Fibroblast of skin of back (primary cell): ENCODE measurements around the gene AKAP10.
"Not testable (repeated sequence)": the region's sequence is repeated elsewhere in the genome, so short reads cannot be mapped to it uniquely, and the experiment has no call there.

Experiments used
- DNase-seq: peaks from one replicate; pipeline ENCODE4 v3.0.0-alpha.2; 2013

Gene AKAP10

DNA sequence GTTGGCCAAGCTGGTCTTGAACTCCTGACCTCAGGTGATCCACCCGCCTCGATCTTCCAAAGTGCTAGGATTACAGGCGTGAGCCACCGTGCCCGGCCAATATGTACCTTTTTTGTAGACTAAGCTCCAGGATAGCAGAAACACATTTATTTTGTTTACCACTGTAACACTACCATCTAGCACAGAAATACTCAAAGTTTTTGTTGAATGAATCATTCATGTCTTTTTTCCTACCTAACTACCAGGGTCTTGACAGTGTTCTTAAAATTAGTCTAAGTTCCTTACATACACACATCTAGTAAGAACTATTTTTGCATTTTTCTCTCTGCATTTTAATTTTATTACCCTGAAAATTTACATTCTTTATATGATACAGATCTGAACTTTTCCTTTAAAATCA is 44.4 kb downstream of the AKAP10 start:
- DNase-seq = no peak

DNA sequence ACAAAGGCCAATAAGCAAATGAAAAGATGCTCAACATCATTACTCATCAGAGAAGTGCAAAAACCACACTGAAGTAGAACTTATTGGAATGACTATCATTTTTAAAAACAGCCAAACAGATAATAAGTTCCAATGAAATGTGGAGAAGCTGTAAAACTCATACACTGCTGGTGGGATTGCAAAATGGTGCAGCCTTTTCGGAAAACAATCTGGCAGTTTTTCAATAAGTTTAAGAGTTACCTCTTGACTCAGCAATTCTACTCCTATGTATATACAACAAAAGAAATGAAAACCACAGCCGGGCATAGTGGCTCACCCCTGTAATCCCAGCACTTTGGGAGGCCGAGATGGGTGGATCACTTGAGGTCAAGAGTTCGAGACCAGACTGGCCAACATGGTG is 49.3 kb downstream of the AKAP10 start:
- DNase-seq = no peak

GRCh38 chr17:19915245-19915978 is 62.2 kb downstream of the AKAP10 start:
- no peak for DNase-seq

DNA sequence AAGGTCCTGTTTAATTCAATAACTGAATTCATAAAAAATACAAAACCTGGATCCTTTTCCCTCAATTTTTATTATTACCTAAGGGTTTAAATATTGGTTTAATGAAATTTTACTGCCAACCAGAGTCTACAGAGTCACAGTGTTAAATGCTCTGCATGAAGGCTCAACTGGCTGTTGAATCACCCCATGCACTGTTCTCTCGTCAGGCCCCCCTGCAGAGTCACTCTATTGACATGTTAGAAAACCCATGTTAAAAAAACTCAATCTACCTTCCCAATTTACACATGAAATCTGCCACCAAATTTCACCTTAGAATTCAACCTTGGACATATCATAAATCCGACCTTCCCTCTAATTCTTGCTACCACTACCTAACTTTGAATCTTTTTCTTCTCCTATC is 66.6 kb downstream of the AKAP10 start:
- DNase-seq = no peak

DNA sequence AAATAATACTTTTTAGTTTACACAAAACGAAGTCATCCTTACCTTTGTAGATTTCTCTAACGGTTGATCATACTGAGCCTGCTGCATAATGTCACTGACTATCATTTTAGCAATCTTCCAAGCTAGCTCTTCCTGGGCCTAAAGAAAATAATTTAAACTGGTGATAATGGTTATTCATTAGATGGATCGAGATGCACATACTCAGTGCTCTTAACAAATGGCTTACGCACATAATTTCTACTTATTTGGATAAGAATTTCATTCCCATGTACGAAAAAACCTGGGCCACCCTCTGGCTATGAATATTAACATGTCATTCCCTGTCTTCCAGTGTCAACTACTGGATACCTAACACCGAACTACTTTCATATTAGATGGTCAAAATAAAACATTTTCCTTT is 68.5 kb downstream of the AKAP10 start:
- DNase-seq = no peak

DNA sequence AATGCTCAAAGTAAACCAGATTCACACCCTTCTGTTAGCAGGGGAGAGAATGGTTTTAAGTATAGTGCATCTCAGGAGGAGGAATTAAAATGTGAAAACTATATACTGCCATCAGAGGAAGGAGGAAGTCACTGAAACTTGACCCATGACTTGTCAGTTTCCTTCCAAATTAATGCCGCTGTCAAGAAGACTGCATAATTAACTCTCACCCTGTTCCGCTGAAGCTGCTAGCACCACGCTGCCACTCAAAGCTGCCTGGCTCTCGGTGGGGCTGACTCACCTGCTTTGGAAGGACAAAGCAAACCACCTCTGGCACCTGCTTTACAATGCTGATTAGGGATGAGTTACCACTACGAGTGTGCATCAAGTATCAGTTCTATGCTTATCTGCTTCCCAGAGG is 72.1 kb downstream of the AKAP10 start:
- DNase-seq = no peak

DNA sequence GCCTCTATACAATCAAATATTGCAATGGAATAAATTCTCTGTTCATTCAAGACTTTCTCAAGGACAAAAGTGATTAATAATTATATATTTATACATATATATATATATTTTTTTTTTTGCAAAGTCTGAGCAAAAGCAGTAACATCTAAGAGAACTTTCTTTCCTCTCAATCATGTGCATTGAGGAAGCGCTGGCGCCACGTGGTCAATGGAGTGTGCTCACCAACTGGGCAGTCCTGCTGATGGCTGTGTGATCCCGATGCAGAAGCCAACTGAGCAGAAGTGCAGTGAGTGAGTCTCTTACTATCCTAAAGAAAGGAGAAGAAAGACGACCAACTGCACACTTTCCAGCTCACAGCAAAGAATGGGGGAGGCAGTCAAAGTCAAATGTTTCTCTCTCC is 72.7 kb downstream of the AKAP10 start:
- no peak for DNase-seq

DNA sequence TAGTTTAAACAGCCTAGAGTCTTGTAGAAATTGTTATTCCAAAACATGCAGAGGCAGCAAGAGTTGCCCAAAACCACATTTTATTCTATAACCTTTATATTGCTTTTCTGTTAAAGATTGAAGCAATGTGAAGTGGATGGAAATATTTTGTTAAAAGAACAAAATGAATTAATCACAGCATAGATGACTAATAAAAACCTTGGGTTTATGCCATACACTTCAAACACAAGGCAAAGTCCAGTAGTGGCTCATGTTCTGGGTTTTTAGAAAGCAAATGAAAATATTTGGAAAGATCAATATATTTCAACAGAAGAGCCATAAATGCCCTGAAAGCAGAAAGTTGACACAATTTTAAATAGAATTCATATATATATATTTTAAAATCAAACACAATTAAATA is 73.2 kb downstream of the AKAP10 start:
- DNase-seq = no peak

DNA sequence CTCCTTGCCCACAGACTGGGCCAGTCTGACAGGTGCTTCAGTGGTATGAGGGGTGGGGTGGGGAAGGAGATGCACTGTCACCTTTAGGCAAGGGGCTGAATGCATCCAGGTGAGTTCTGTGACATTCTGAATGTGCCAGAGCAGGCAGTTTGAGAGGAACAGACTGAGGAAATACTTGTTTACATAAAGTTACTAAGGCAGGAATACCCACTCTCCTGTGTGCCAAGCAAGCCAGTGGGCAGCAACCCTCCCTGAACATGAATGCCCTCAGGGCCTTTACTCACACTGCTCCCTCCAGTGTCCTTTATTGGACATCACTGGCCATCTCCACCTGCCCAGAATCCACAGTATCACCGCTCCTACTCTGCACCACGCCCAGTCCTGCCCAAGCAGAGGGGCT is 76.8 kb downstream of the AKAP10 start:
- no peak for DNase-seq

DNA sequence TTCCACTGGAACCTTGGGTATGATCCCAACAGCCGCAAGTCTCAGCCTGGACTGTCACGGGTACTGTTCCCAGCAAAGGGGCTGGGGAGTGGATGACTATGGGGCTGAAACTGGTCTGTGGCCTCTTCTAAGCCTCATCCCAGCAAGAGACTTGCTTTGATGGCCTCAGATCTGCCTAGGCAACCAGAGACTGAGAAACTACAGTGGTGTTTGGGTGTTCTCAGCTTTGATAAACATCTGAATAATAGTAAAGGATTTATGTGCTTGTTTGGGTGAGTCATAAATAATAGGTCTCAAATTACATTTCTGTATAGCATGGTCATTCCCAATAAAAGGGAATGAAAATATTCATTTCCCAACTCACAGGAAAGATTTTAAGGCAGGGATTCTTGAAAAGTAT is 79.7 kb downstream of the AKAP10 start:
- DNase-seq = peak; percentile 59

DNA sequence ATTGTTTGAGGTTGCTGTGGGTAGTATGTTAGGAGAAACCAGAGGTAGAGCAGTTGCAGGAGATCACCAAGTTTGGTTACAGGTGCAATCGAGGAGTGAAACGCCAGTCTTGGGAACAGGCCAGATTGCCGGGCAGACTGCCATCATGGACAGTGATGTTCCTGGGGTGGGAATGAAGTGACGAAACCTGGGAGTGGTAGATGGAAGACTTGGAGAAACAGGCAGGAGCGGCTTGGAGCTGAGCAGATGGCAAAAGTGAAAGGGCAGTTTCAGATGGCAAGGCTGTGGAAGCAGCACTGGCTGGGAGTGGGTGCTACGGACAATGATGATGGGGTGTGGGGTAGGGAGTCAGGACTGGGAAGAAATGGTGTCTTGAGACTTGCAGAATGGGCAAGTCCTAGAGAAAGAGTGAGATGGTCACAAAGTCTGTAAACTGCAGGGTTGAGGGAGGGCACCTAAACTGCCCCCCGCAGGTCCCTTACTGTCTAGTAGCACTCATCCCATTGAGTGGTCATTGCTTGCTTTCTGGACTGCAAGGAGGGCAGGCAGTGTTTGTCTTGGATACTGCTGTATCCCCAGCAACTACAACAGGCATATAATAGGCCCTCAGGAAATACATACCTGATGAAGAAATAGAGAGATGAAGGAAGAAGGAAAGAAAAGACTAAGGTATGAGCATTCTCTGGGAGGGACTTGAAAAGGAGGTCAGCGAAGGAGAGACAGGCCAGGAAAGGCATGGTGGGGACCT is 80.4 kb downstream of the AKAP10 start:
- DNase-seq = no peak

GRCh38 chr17:19896679-19897078 is 80.9 kb downstream of the AKAP10 start:
- DNase-seq = no peak

- not testable (repeated sequence) for DNase-seq
These were observed 87.1 kb downstream of the AKAP10 start for GRCh38 chr17:19890554-19890953.

DNA sequence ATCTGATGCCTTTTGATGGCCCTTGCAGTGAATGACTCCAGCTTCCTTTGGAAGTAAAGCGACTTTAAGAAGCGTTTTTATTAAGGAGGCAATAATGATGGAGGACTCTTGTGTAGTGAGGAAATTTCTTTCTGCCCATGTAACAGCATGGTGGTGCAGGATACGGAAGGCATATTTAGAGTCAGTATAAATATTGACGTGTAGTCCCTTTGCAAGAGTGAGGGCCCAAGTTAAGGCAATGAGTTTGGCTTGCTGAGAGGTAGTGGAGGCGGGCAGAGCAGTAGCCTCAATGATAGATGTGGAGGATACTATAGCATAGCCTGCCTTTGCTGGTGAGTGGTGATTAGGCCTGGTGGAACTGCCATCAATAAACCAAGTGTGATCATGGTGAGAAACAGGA is 87.6 kb downstream of the AKAP10 start:
- not testable (repeated sequence) for DNase-seq

- no peak for DNase-seq
These were observed 91.5 kb downstream of the AKAP10 start for GRCh38 chr17:19886116-19886515.

- DNase-seq = no peak
These were observed 94.0 kb downstream of the AKAP10 start for GRCh38 chr17:19883537-19884215.

DNA sequence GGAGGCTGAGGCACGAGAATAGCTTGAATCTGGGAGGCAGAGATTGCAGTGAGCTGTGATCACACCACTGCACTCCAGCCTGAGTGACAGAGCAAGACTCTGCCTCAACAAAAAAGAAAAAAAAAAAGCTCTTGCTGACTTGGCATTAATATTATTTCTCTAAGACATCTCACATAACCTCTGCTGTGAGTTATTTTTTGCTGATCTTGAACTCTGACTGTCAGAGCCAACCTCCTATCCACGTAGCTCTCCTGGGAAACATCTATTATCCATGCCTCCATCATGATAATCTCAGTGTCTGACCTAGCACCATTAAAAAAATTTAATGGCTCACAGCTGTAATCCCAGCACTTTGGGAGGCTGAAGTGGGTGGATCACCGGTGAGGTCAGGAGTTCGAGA is 97.2 kb downstream of the AKAP10 start:
- DNase-seq = no peak

DNA sequence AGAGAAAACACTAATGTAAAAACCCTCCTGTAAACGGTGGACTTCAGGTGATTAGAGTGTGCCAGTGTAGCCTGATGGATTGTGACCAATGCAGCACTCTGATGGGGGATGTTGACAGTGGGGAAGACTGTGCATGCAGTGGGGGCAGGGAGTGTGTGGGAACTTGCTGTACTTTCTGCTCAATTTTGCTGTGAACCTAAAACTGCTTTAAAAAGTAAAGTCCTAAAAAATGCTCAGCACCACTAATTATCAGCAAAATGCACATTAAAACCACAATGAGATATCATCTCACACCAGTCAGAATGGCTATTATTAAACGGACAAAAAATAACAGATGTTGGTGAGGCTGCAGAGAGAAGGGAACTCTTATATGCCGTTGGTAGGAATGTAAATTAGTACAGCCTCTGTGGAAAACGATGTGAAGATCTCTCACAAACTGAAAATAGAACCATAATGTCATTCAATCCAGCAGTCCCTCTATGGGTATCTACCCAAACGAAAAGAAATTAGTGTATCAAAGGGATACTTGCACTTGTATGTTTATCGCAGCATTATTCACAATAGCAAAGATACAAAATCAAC is 100.2 kb downstream of the AKAP10 start:
- DNase-seq = no peak

GRCh38 chr17:19876529-19877161 is 101.0 kb downstream of the AKAP10 start:
- no peak for DNase-seq

GRCh38 chr17:19874256-19874655 is 103.4 kb downstream of the AKAP10 start:
- no peak for DNase-seq

DNA sequence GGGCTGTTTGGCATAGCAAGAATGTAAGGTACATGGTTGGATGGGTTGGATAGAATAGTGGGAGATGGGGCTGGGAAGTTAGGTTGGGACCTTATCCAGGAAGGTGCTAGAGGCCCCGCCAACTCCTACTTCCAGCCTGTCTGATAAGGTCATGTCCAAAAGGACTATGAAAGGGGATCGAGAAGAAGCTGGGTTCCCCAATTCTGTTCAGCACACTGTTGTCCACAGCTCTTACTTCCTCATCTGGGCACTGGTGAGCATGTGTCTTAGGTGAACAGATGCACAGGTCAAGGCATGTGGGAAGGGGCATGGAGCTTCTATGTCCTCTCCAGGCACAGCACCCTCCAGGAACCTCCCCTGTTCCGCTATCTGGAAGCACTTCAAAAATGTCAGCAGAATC is 104.3 kb downstream of the AKAP10 start:
- no peak for DNase-seq

DNA sequence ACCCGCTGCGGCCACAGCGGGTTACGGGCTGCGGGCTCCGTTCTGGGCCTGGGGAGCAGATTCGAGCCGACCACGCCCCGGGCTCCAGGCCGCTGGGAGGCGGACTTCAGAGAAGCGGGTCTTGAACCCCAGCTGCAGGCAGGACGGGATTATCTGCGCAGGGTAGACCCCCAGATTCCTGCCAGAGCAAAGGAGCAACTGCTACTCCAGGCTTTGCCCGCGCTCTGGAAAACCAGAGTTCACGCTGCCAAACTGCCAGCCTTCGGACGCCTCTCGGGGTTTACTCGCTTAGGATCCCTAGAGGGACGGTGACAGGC is 109.6 kb downstream of the AKAP10 start:
- no peak for DNase-seq
